Measurements from ENCODE around the gene MYL3.
A peak's percentile ranks its signal among the peaks of the same experiment; 100 is the strongest.

The MYL3 gene

GRCh38 chr3:46849686-46850467 lies 13.4 kb downstream of the MYL3 start:
- DNase-seq (ENCODE audit: low spot score) = no peak

GRCh38 chr3:46849045-46849631 lies 14.1 kb downstream of the MYL3 start:
- DNase-seq (ENCODE audit: low spot score) = no peak

GRCh38 chr3:46848271-46849044 lies 14.8 kb downstream of the MYL3 start:
- DNase-seq (ENCODE audit: low spot score) = no peak

GRCh38 chr3:46847744-46848143 lies 15.5 kb downstream of the MYL3 start:
- no peak for DNase-seq (ENCODE audit: low spot score)

- DNase-seq (ENCODE audit: low spot score) = no peak
Measured at GRCh38 chr3:46846624-46847542, 16.4 kb downstream of the MYL3 start.

GRCh38 chr3:46845860-46846623 lies 17.2 kb downstream of the MYL3 start:
- peak; percentile 46 for DNase-seq (ENCODE audit: low spot score)

GRCh38 chr3:46845397-46845859 lies 17.8 kb downstream of the MYL3 start:
- peak; percentile 20 for DNase-seq (ENCODE audit: low spot score)

- DNase-seq (ENCODE audit: low spot score) = no peak
Measured at GRCh38 chr3:46844881-46845312, 18.3 kb downstream of the MYL3 start.

GRCh38 chr3:46844397-46844796 lies 18.8 kb downstream of the MYL3 start:
- DNase-seq (ENCODE audit: low spot score) = no peak

- no peak for DNase-seq (ENCODE audit: low spot score)
Measured at GRCh38 chr3:46843508-46843907, 19.7 kb downstream of the MYL3 start.

- DNase-seq (ENCODE audit: low spot score) = no peak
Measured at GRCh38 chr3:46840491-46840890, 22.8 kb downstream of the MYL3 start.

- DNase-seq (ENCODE audit: low spot score) = no peak
Measured at GRCh38 chr3:46838301-46838700, 24.9 kb downstream of the MYL3 start.

GRCh38 chr3:46835491-46835890 lies 27.8 kb downstream of the MYL3 start:
- DNase-seq (ENCODE audit: low spot score) = no peak

GRCh38 chr3:46835054-46835453 lies 28.2 kb downstream of the MYL3 start:
- no peak for DNase-seq (ENCODE audit: low spot score)

- DNase-seq (ENCODE audit: low spot score) = no peak
Measured at GRCh38 chr3:46833346-46834300, 29.6 kb downstream of the MYL3 start.

GRCh38 chr3:46831841-46832240 lies 31.4 kb downstream of the MYL3 start:
- no peak for DNase-seq (ENCODE audit: low spot score)

- DNase-seq (ENCODE audit: low spot score) = no peak
Measured at GRCh38 chr3:46831316-46831715, 31.9 kb downstream of the MYL3 start.

- no peak for DNase-seq (ENCODE audit: low spot score)
Measured at GRCh38 chr3:46830801-46831200, 32.4 kb downstream of the MYL3 start.

GRCh38 chr3:46829699-46830208 lies 33.5 kb downstream of the MYL3 start:
- DNase-seq (ENCODE audit: low spot score) = no peak

GRCh38 chr3:46825450-46825849 lies 37.8 kb downstream of the MYL3 start:
- no peak for DNase-seq (ENCODE audit: low spot score)

Measured in pons (tissue), 1 donor.